Coronary artery (tissue), 2 donors: Measurements from ENCODE around the gene HHAT.

Source experiments
- DNase-seq: peaks from one replicate; pipeline ENCODE4 v3.0.0-alpha.2; 2017; ENCODE audit warnings: low spot score
- H3K27ac ChIP-seq, 2 donors: fragments of 200-600 bp; sonication (generic); one replicate each; pipeline ENCODE4 v1.5.1; 2016 to 2019
- H3K4me3 ChIP-seq: fragments of 200-600 bp; sonication (generic); 2 replicates; pipeline ENCODE4 v1.5.1; 2016; ENCODE audit warnings: mild to moderate bottlenecking, moderate library complexity
- CTCF ChIP-seq: fragments of 200-600 bp; sonication (generic); IDR thresholded peaks from one replicate; pipeline ENCODE4 v1.5.1; 2019; ENCODE audit warnings: antibody characterized with exemption

The HHAT gene

GRCh38 chr1:210328032-210328745 lies 513 bp upstream of the HHAT start:
- TF ChIP-seq CTCF, result no peak
- peak overlapping the region; percentile 80 for H3K4me3 ChIP-seq
- H3K27ac ChIP-seq, result peak overlapping the region; percentile 65 to 94
- no peak for DNase-seq

GRCh38 chr1:210330279-210330866 lies 1.7 kb downstream of the HHAT start:
- H3K27ac ChIP-seq, result no peak overlapping the region
- DNase-seq, result no peak
- no peak for TF ChIP-seq CTCF
- no peak overlapping the region for H3K4me3 ChIP-seq

GRCh38 chr1:210332233-210332632 lies 3.5 kb downstream of the HHAT start:
- H3K4me3 ChIP-seq, result no peak overlapping the region
- DNase-seq, result no peak
- no peak overlapping the region for H3K27ac ChIP-seq
- TF ChIP-seq CTCF, result no peak

- TF ChIP-seq CTCF, result no peak
- DNase-seq, result no peak
- H3K27ac ChIP-seq, result no peak overlapping the region
- no peak overlapping the region for H3K4me3 ChIP-seq
Measured at GRCh38 chr1:210332719-210333398, 4.2 kb downstream of the HHAT start.

- H3K4me3 ChIP-seq, result no peak overlapping the region
- no peak overlapping the region for H3K27ac ChIP-seq
- no peak for DNase-seq
- no peak for TF ChIP-seq CTCF
Measured at GRCh38 chr1:210335001-210335400, 6.3 kb downstream of the HHAT start.

GRCh38 chr1:210336362-210336761 lies 7.7 kb downstream of the HHAT start:
- TF ChIP-seq CTCF, result no peak
- no peak for DNase-seq
- Histone ChIP-seq H3K4me3 (no peak overlapping the region), H3K27ac (no peak overlapping the region)
